DND-41 (cell line): ENCODE measurements around the gene PLIN3.

Source experiments
- EZH2 ChIP-seq: IDR thresholded peaks from 3 replicates; pipeline ENCODE4 v1.6.1; 2012; ENCODE audit warnings: borderline replicate concordance, low read depth, mild to moderate bottlenecking, moderate library complexity, low read length, inconsistent platforms; ENCODE audit not compliant: severe bottlenecking
- TF ChIP-seq, protein P1 (sequence below): IDR thresholded peaks from 2 replicates; pipeline ENCODE4 v1.5.1; 2012; ENCODE audit warnings: borderline replicate concordance, low read length, moderate library complexity, mild to moderate bottlenecking; ENCODE audit not compliant: poor library complexity, severe bottlenecking; ENCODE audit errors: extremely low read depth

DNA sequence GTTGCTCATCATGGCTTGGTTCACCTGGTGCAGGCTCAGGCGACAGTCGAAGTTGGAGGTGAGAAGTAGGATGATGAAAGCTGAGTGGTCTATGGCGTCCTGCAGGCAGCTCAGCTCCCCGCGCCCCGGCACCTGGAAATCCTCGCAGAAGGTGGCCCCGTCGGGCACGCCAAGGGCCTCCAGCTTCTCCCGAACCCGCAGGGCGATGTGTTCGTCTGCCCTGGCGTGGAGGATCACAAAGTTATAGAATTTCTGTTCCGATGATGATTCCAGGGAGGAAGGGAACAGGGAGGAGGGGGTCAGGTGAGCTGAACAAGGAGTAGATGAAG lies 50.6 kb downstream of the PLIN3 start:
- TF ChIP-seq, protein P1, sequence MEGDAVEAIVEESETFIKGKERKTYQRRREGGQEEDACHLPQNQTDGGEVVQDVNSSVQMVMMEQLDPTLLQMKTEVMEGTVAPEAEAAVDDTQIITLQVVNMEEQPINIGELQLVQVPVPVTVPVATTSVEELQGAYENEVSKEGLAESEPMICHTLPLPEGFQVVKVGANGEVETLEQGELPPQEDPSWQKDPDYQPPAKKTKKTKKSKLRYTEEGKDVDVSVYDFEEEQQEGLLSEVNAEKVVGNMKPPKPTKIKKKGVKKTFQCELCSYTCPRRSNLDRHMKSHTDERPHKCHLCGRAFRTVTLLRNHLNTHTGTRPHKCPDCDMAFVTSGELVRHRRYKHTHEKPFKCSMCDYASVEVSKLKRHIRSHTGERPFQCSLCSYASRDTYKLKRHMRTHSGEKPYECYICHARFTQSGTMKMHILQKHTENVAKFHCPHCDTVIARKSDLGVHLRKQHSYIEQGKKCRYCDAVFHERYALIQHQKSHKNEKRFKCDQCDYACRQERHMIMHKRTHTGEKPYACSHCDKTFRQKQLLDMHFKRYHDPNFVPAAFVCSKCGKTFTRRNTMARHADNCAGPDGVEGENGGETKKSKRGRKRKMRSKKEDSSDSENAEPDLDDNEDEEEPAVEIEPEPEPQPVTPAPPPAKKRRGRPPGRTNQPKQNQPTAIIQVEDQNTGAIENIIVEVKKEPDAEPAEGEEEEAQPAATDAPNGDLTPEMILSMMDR, result no peak
- TF ChIP-seq EZH2, result no peak
